Sigmoid colon (tissue), 7 donors: ENCODE measurements around the gene FAM3C. TPM values are rescaled to one million over a fixed set of nuclear protein-coding genes. Genes with fewer than 3 reads are reported as not detected.

Source experiments
- DNase-seq: peaks from one replicate; pipeline ENCODE4 v3.0.0-alpha.2; 2019
- H3K27ac ChIP-seq, 4 donors: fragments of 200-600 bp; sonication (generic); one replicate each; pipeline ENCODE4 v1.5.1; 2016 to 2019; ENCODE audit warnings: mild to moderate bottlenecking in 1 of 4
- H3K27me3 ChIP-seq, 3 donors: fragments of 200-600 bp; sonication (generic); one replicate each; pipeline ENCODE4 v1.5.1; 2019; ENCODE audit warnings: mild to moderate bottlenecking in 1 of 3
- H3K36me3 ChIP-seq, 4 donors: fragments of 200-600 bp; sonication (generic); one replicate each; pipeline ENCODE4 v1.5.1; 2016 to 2019
- H3K4me1 ChIP-seq, 4 donors: fragments of 200-600 bp; sonication (generic); one replicate each; pipeline ENCODE4 v1.5.1; 2017 to 2019
- H3K4me3 ChIP-seq, 4 donors: fragments of 200-600 bp; sonication (generic); one replicate each; pipeline ENCODE4 v1.5.1; 2017 to 2019; ENCODE audit warnings: mild to moderate bottlenecking in 2 of 4, moderate library complexity in 1 of 4
- H3K9me3 ChIP-seq, 4 donors: fragments of 200-600 bp in 3 of 4; sonication (generic) in 3 of 4; one replicate each; pipeline versions ENCODE4 v1.5.1 to v1.6.1; 2013 to 2019
- EP300 ChIP-seq, 4 donors: sonication (generic); formaldehyde crosslinking; IDR thresholded peaks; one replicate each; pipeline ENCODE4 v1.6.1; 2017; ENCODE audit warnings: antibody characterized with exemption in 4 of 4
- POLR2A ChIP-seq, 2 donors: fragments of 450-650 bp; IDR thresholded peaks; one replicate each; pipeline ENCODE4 v1.6.1; 2016; ENCODE audit warnings: antibody characterized with exemption in 2 of 2, mild to moderate bottlenecking in 2 of 2, moderate library complexity in 2 of 2
- POLR2AphosphoS5 ChIP-seq, 4 donors: sonication (generic); formaldehyde crosslinking; IDR thresholded peaks; one replicate each; pipeline ENCODE4 v1.6.1; 2017; ENCODE audit warnings: antibody characterized with exemption in 4 of 4
- WGBS, 2 donors: extraction: QIAGEN DNeasy Blood & Tissue Kit; methylation state at CpG; one replicate each; pipeline ENCODE4 v1.1.7; 2013; 5-methylcytosine and 5-hydroxymethylcytosine counted together
- intact Hi-C: fragments of 100-400 bp; cut with DNase I; formaldehyde crosslinking; loops from one replicate; pipeline ENCODE4 v1.15.1; 2023
- polyA plus RNA-seq, 3 donors: library from polyadenylated mRNA; stranded (reverse); fragments of 200-250 nt; gene quantifications; one replicate each; pipeline ENCODE4 v1.2.3, GENCODE V29; 2013
- total RNA-seq, 4 donors: library from RNA; depleted of rRNA; stranded (reverse); fragments of >200 nt; gene quantifications; one replicate each; pipeline ENCODE4 v1.1.0, GENCODE V29; 2016
- TF ChIP-seq, protein P1 (sequence below), 4 experiments: fragments of 450-650 bp in 3 of 4; fragments of 200-600 bp in 1 of 4; IDR thresholded peaks; one replicate each; pipeline ENCODE4 v1.5.1; 2016 to 2019; ENCODE audit warnings: antibody characterized with exemption in 4 of 4, mild to moderate bottlenecking in 3 of 4, moderate library complexity in 2 of 4
- donor health status: healthy with polysubstance abuse.
- donor health status: Bipolar disorder and iron deficiency.
- donor health status: healthy.

The FAM3C gene
- total and polyA plus RNA-seq, 7 donors = 9.0 to 58.9 (median 35.2) TPM

DNA sequence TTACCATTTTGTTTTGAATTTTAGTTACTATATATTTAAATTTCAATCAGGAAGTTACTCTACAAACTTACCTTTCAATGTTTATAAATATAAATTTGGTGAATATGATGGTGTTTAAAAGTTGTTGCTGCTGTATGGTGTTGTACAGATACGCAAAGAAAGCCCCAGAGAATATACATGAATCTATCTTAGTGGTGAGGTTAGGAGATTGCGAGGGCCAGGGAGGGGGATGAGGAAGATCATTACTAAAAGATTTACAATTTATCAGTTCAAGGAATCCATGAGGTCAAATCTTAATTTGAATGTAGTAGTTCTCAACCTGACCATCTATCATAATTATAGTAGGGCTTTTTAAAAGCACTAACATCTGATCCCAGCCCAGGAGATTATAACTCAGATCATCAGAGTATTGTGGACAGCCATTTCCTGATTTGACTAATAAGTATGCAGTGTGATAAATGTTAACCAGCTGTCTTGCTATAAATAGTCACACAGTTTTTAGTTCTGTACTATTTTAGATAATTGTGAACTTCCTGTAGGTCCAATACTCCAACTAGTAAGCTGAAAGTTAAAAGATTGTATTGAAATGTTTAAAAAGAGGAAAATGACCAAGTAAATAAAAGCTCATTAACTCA lies 23.6 kb downstream of the FAM3C start:
- H3K27ac ChIP-seq = no peak overlapping the region
- intact Hi-C loops = no loop called here
- peaks cover 0 to 29% (median 12%) of the 10 kb centered on the region in 4 donors for H3K4me1 ChIP-seq
- H3K4me3 ChIP-seq = no peak overlapping the region
- H3K27me3 ChIP-seq = no peaks in the 10 kb centered on the region
- no peak for DNase-seq
- H3K36me3 ChIP-seq = peaks cover 0 to 20% (median 2%) of the 10 kb centered on the region in 4 donors
- TF ChIP-seq, protein P1, sequence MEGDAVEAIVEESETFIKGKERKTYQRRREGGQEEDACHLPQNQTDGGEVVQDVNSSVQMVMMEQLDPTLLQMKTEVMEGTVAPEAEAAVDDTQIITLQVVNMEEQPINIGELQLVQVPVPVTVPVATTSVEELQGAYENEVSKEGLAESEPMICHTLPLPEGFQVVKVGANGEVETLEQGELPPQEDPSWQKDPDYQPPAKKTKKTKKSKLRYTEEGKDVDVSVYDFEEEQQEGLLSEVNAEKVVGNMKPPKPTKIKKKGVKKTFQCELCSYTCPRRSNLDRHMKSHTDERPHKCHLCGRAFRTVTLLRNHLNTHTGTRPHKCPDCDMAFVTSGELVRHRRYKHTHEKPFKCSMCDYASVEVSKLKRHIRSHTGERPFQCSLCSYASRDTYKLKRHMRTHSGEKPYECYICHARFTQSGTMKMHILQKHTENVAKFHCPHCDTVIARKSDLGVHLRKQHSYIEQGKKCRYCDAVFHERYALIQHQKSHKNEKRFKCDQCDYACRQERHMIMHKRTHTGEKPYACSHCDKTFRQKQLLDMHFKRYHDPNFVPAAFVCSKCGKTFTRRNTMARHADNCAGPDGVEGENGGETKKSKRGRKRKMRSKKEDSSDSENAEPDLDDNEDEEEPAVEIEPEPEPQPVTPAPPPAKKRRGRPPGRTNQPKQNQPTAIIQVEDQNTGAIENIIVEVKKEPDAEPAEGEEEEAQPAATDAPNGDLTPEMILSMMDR (IDR thresholded peaks at IDR 0.05) = no peak
- TF ChIP-seq EP300 (IDR thresholded peaks at IDR 0.05) (no peak), POLR2AphosphoS5 (IDR thresholded peaks at IDR 0.05) (no peak), POLR2A (IDR thresholded peaks at IDR 0.05) (no peak)
- 64 to 92% methylated on average over 2 of the region's 2 CpGs for WGBS, 2 donors
- H3K9me3 ChIP-seq = no peaks in the 10 kb centered on the region

- no peak for TF ChIP-seq POLR2AphosphoS5 (IDR thresholded peaks at IDR 0.05)
- no peak for TF ChIP-seq EP300 (IDR thresholded peaks at IDR 0.05)
- TF ChIP-seq POLR2A (IDR thresholded peaks at IDR 0.05) = no peak
- TF ChIP-seq, protein P1 (IDR thresholded peaks at IDR 0.05) = no peak
- intact Hi-C loops = no loop called here
- Histone ChIP-seq H3K9me3 (no peaks in the 10 kb centered on the region), H3K27me3 (no peaks in the 10 kb centered on the region), H3K27ac (no peak overlapping the region), H3K4me1 (peaks cover 0 to 35% (median 12%) of the 10 kb centered on the region in 4 donors), H3K36me3 (peaks cover 0 to 14% (median 2%) of the 10 kb centered on the region in 4 donors), H3K4me3 (no peak overlapping the region)
- DNase-seq = no peak
- WGBS, 2 donors = 74 to 78% methylated on average over 2 of the region's 2 CpGs
Measured at GRCh38 chr7:121371883-121372282, 24.2 kb downstream of the FAM3C start.

DNA sequence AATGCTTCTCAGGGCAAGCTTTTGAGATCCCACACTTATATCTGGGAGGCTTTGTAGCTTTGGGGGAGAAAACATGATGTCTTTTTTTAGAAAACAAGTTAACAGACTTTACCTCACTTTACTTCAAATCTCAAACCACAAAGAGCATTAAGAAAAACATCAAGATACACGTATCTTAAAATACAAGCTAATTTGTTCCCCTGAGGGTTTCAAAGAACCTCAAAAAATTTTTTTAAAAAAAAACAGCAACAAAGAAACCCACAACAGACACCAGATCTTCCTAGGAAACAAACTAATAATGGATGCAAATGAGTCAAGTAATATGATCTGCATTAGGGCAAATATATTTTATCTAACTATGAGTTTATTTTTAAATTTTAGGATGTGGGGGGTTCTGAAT lies 24.7 kb downstream of the FAM3C start:
- no peak overlapping the region for H3K4me3 ChIP-seq
- intact Hi-C loops = no loop called here
- no peak overlapping the region for H3K27ac ChIP-seq
- H3K27me3 ChIP-seq = no peaks in the 10 kb centered on the region
- peaks cover 0 to 36% (median 12%) of the 10 kb centered on the region in 4 donors for H3K4me1 ChIP-seq
- WGBS, 2 donors = 53 to 90% methylated on average over 1 of the region's 1 CpG
- TF ChIP-seq POLR2A (IDR thresholded peaks at IDR 0.05) (no peak), POLR2AphosphoS5 (IDR thresholded peaks at IDR 0.05) (no peak), EP300 (IDR thresholded peaks at IDR 0.05) (no peak)
- TF ChIP-seq, protein P1 (IDR thresholded peaks at IDR 0.05) = no peak
- no peak for DNase-seq
- H3K36me3 ChIP-seq = peaks cover 0 to 9% (median 2%) of the 10 kb centered on the region in 4 donors
- no peaks in the 10 kb centered on the region for H3K9me3 ChIP-seq

- peaks cover 0 to 40% (median 12%) of the 10 kb centered on the region in 4 donors for H3K4me1 ChIP-seq
- H3K4me3 ChIP-seq = no peak overlapping the region
- WGBS, 2 donors = 12 to 45% methylated on average over 2 of the region's 2 CpGs
- intact Hi-C loops = loop anchor here (5.0 kb wide), 1 partner anchor 628 kb away; no protein-coding TSS in a partner anchor
- H3K27ac ChIP-seq = no peak overlapping the region
- no peak for DNase-seq
- TF ChIP-seq, protein P1 (IDR thresholded peaks at IDR 0.05) = no peak
- TF ChIP-seq POLR2AphosphoS5 (IDR thresholded peaks at IDR 0.05) (no peak), EP300 (IDR thresholded peaks at IDR 0.05) (no peak), POLR2A (IDR thresholded peaks at IDR 0.05) (no peak)
- no peaks in the 10 kb centered on the region for H3K9me3 ChIP-seq
- H3K36me3 ChIP-seq = peaks cover 0 to 4% (median 0%) of the 10 kb centered on the region in 4 donors
- H3K27me3 ChIP-seq = no peaks in the 10 kb centered on the region
Measured at GRCh38 chr7:121369462-121369861, 26.6 kb downstream of the FAM3C start.
